OCI-LY7 (cell line): Measurements from ENCODE around the gene LRBA. TPM values are rescaled to one million over a fixed set of nuclear protein-coding genes. Genes with fewer than 3 reads are reported as not detected.
"Not testable (repeated sequence)": the region's sequence is repeated elsewhere in the genome, so short reads cannot be mapped to it uniquely, and the experiment has no call there.

ENCODE experiments used
- BruUV-seq: library from RNA; stranded (reverse); fragments of 400-500 nt; replicated peaks from 2 replicates; lab custom pipeline; 2021; lab: Mats Ljungman, UMichigan
- CTCF ChIA-PET: fragments of 300-600 bp; sonication (Branson Sonifier 250); formaldehyde crosslinking; loops from one replicate; lab custom pipeline; 2022; ENCODE audit warnings: antibody characterized with exemption; ENCODE audit not compliant: unreplicated experiment; lab: Charles Lee
- POLR2A ChIA-PET: fragments of 300-600 bp; sonication (Branson Sonifier 250); formaldehyde crosslinking; loops from one replicate; lab custom pipeline; 2022; ENCODE audit warnings: antibody characterized with exemption; lab: Charles Lee
- DNase-seq: peaks from one replicate; pipeline ENCODE4 v3.0.0-alpha.2; 2015; ENCODE audit warnings: low spot score
- H2AFZ ChIP-seq: fragments of 200-600 bp; sonication (generic), shearing (Covaris generic); 2 replicates; pipeline ENCODE4 v1.6.1; 2014; ENCODE audit warnings: mild to moderate bottlenecking, antibody characterized with exemption, low read length, moderate library complexity
- H3K27ac ChIP-seq: fragments of 200-600 bp; sonication (generic); 2 replicates; pipeline ENCODE4 v1.5.1; 2014; ENCODE audit warnings: mixed run types, low read depth, mild to moderate bottlenecking, moderate library complexity, low read length, inconsistent platforms; ENCODE audit not compliant: poor library complexity, severe bottlenecking
- H3K36me3 ChIP-seq: fragments of 200-600 bp; sonication (generic); 2 replicates; pipeline ENCODE4 v1.6.1; 2014; ENCODE audit warnings: mild to moderate bottlenecking, antibody characterized with exemption, low read length, moderate library complexity, mixed read lengths; ENCODE audit not compliant: insufficient read depth
- H3K4me1 ChIP-seq: fragments of 200-600 bp; sonication (generic); 2 replicates; pipeline ENCODE4 v1.5.1; 2014; ENCODE audit warnings: mild to moderate bottlenecking, low read length; ENCODE audit not compliant: insufficient read depth, poor library complexity, severe bottlenecking
- H3K4me2 ChIP-seq: fragments of 200-600 bp; sonication (generic); 2 replicates; pipeline ENCODE4 v1.6.1; 2014; ENCODE audit warnings: mild to moderate bottlenecking, low read length
- H3K4me3 ChIP-seq: fragments of 200-600 bp; sonication (generic); 2 replicates; pipeline ENCODE4 v1.5.1; 2014; ENCODE audit warnings: mild to moderate bottlenecking, low read depth, low read length; ENCODE audit not compliant: poor library complexity, severe bottlenecking
- H3K79me2 ChIP-seq: fragments of 200-600 bp; sonication (generic); 2 replicates; pipeline ENCODE4 v1.6.1; 2016; ENCODE audit warnings: low read depth, mild to moderate bottlenecking, low read length, moderate library complexity, mixed read lengths; ENCODE audit not compliant: insufficient read depth
- H3K9me2 ChIP-seq: fragments of 200-600 bp; sonication (generic); 2 replicates; pipeline ENCODE4 v1.6.1; 2016; ENCODE audit warnings: mild to moderate bottlenecking, low read length, mixed read lengths; ENCODE audit not compliant: insufficient read depth
- H3K9me3 ChIP-seq: fragments of 200-600 bp; sonication (generic); 2 replicates; pipeline ENCODE4 v1.6.1; 2014; ENCODE audit warnings: mild to moderate bottlenecking, mixed run types, low read length, mixed read lengths
- H4K20me1 ChIP-seq: fragments of 200-600 bp; sonication (generic); 2 replicates; pipeline ENCODE4 v1.6.1; 2014; ENCODE audit warnings: mild to moderate bottlenecking, antibody characterized with exemption, low read length, moderate library complexity, mixed read lengths; ENCODE audit not compliant: insufficient read depth
- EZH2phosphoT487 ChIP-seq: fragments of 200-600 bp; sonication (generic); IDR thresholded peaks from 2 replicates; pipeline ENCODE4 v1.6.1; 2018; ENCODE audit warnings: low read depth, borderline replicate concordance, mild to moderate bottlenecking, mixed run types, antibody characterized with exemption, low read length, moderate library complexity, mixed read lengths
- intact Hi-C: fragments of 100-400 bp; cut with micrococcal nuclease; formaldehyde crosslinking; loops from one replicate; pipeline ENCODE4 v1.10.0; 2022; ENCODE audit not compliant: unreplicated experiment
- total RNA-seq, 2 experiments: library from RNA; depleted of rRNA in 1 of 2; stranded (reverse); fragments of >200 nt in 1 of 2; shearing (Covaris generic) in 1 of 2; gene quantifications; 2 replicates each; pipeline ENCODE4 v1.2.3, GENCODE V29; 2014 to 2022
- TF ChIP-seq, protein P1 (sequence below): fragments of 200-600 bp; sonication (generic); conservative IDR thresholded peaks from 2 replicates; pipeline ENCODE4 v1.5.1; 2014; ENCODE audit warnings: mild to moderate bottlenecking, antibody characterized with exemption, low read length, moderate library complexity, mixed read lengths

The LRBA gene
- total RNA-seq, 2 experiments from 2014 or later, result 60.4 to 66.7 TPM

DNA sequence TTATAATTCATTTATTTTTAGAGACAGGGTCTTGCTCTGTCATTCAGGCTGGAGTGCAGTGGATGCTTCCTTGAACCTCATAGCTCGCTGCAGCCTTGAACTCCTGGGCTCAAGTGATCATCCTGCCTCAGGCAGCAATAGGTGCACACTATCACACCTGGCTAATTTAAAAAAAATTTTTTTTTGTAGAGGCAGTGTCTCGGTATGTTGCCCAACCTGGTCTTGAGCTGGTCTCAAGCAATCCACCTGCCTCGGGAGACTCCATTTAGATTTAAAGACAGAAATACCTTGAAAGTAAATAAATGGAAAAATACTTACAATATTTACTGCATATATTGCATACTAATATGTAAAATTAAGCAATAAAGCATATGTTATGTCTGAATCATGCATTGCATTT is 473.4 kb downstream of the LRBA start:
- POLR2A ChIA-PET, result interaction anchor here (0.9 kb wide), 1 partner anchor 12 kb away, joined by 3 read pairs; no protein-coding TSS in a partner anchor

DNA sequence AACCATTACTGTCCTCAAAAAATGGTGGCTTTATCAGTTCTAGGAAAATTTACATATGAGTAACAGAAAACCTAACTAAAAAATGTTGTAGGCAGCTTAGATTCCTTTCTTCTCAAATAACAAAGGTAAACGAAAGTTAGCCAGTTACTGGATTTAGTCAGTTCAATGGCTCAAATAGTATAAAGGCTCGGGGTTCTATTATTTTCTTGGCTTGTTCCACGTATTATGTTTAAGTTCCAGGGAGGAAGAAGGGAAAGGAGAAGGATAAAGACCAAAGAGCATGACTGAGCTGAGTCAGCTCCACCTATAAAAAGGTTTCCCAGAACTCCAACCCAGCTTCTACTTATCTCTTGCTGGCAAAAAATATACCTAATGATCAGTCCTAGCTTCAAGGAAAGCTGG is 474.1 kb downstream of the LRBA start:
- no peaks in the 10 kb centered on the region for H3K4me1 ChIP-seq
- no peak overlapping the region for H3K27ac ChIP-seq
- no peaks in the 10 kb centered on the region for H3K9me2 ChIP-seq
- H3K79me2 ChIP-seq, result no peaks in the 10 kb centered on the region
- H3K9me3 ChIP-seq, result no peaks in the 10 kb centered on the region
- no peak for DNase-seq
- H3K4me3 ChIP-seq, result no peak overlapping the region
- no peak overlapping the region for H2AFZ ChIP-seq
- intact Hi-C loops, result no loop called here
- H4K20me1 ChIP-seq, result no peaks in the 10 kb centered on the region
- H3K36me3 ChIP-seq, result no peaks in the 10 kb centered on the region
- no TSS peak for BruUV-seq
- no peak overlapping the region for H3K4me2 ChIP-seq
- CTCF ChIA-PET, result no interaction called here
- TF ChIP-seq, protein P1, sequence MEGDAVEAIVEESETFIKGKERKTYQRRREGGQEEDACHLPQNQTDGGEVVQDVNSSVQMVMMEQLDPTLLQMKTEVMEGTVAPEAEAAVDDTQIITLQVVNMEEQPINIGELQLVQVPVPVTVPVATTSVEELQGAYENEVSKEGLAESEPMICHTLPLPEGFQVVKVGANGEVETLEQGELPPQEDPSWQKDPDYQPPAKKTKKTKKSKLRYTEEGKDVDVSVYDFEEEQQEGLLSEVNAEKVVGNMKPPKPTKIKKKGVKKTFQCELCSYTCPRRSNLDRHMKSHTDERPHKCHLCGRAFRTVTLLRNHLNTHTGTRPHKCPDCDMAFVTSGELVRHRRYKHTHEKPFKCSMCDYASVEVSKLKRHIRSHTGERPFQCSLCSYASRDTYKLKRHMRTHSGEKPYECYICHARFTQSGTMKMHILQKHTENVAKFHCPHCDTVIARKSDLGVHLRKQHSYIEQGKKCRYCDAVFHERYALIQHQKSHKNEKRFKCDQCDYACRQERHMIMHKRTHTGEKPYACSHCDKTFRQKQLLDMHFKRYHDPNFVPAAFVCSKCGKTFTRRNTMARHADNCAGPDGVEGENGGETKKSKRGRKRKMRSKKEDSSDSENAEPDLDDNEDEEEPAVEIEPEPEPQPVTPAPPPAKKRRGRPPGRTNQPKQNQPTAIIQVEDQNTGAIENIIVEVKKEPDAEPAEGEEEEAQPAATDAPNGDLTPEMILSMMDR, result no peak
- TF ChIP-seq EZH2phosphoT487, result no peak
- POLR2A ChIA-PET, result interaction anchor here (0.8 kb wide), 1 partner anchor 276 kb away, joined by 3 read pairs; no protein-coding TSS in a partner anchor

More for the DNA sequence above, 473.4 kb downstream of the LRBA start:
- TF ChIP-seq, protein P1, result no peak
- CTCF ChIA-PET, result no interaction called here
- Histone ChIP-seq H3K9me3 (no peaks in the 10 kb centered on the region), H3K79me2 (no peaks in the 10 kb centered on the region), H3K9me2 (no peaks in the 10 kb centered on the region), H4K20me1 (no peaks in the 10 kb centered on the region), H3K4me1 (no peaks in the 10 kb centered on the region), H3K4me3 (no peak overlapping the region), H2AFZ (no peak overlapping the region), H3K36me3 (no peaks in the 10 kb centered on the region), H3K27ac (no peak overlapping the region), H3K4me2 (no peak overlapping the region)
- intact Hi-C loops, result no loop called here
- no TSS peak for BruUV-seq
- DNase-seq, result no peak

DNA sequence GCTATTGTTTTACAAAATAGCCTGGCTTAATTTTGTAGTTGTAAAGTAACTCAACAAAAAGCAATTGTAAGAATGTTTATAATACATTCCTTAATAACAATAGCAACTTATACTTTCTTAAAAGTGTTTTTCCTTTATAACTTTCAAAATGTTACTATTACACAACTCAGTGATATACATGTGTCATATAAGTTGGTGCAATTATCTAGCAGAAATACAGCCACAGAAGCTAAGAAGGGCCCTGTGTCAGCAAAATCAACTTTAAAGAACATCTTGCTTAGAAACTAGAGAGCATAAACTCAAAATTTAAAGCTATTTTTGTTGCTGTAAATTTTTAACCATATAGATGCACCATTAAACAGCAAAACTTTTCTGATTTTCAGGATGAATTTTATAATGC is 474.5 kb downstream of the LRBA start:
- Histone ChIP-seq H3K9me3 (no peaks in the 10 kb centered on the region), H2AFZ (no peak overlapping the region), H4K20me1 (no peaks in the 10 kb centered on the region), H3K4me2 (no peak overlapping the region), H3K36me3 (no peaks in the 10 kb centered on the region), H3K9me2 (no peaks in the 10 kb centered on the region), H3K79me2 (no peaks in the 10 kb centered on the region), H3K4me1 (no peaks in the 10 kb centered on the region), H3K4me3 (no peak overlapping the region), H3K27ac (no peak overlapping the region)
- BruUV-seq, result no TSS peak
- intact Hi-C loops, result no loop called here
- ChIA-PET CTCF (no interaction called here), POLR2A (interaction anchor here (0.8 kb wide), 1 partner anchor 277 kb away, joined by 3 read pairs; no protein-coding TSS in a partner anchor)
- no peak for DNase-seq
- TF ChIP-seq, protein P1, result no peak
- no peak for TF ChIP-seq EZH2phosphoT487

DNA sequence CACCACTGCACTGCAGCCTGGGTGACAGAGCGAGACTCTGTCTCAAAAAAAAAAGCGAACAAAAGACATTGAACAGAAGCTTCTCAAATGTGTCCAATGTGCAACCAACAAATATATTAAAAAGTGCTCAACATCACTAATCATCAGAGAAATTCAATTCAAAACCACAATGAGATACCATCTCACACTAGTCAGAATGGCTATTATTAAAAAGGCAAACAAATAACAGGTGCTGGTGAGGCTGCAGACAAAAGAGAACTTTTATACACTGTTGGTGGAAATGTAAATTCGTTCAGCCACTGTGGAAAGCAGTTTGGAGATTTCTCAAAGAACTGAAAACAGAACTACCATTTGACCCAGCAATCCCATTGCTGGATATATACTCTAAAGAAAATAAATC is 477.2 kb downstream of the LRBA start:
- H3K79me2 ChIP-seq, H2AFZ ChIP-seq, H3K9me2 ChIP-seq, BruUV-seq, H3K4me1 ChIP-seq, H3K9me3 ChIP-seq, H3K4me3 ChIP-seq, DNase-seq, H3K36me3 ChIP-seq, POLR2A ChIA-PET, H3K27ac ChIP-seq, intact Hi-C loops, CTCF ChIA-PET, H3K4me2 ChIP-seq, H4K20me1 ChIP-seq: not testable (repeated sequence)
